Stimulated activated CD4-positive, alpha-beta T cell treated with anti-CD3 and anti-CD28 coated beads, Interleukin-4, amount 100 ng/mL, for 1 hour (primary cell): Measurements from ENCODE around the gene NHERF2.

Source experiments
- DNase-seq: peaks from one replicate; pipeline ENCODE4 v3.0.0-alpha.2; 2020

Gene NHERF2

GRCh38 chr16:2026461-2027023 lies at the start of gene NHERF2:
TSS of gene NHERF2 (plus strand) at chr16:2026902. CDS start at chr16:2027006, 104 bp downstream.
- DNase-seq: no peak

GRCh38 chr16:1976951-1977874 lies 49.5 kb upstream of the NHERF2 start:
- no peak for DNase-seq

GRCh38 chr16:1977875-1978268 lies 48.8 kb upstream of the NHERF2 start:
- DNase-seq: no peak

- no peak for DNase-seq
These were observed 48.1 kb upstream of the NHERF2 start for GRCh38 chr16:1978476-1979120.

- DNase-seq: peak; percentile 51
These were observed 47.3 kb upstream of the NHERF2 start for GRCh38 chr16:1979271-1980029.

GRCh38 chr16:1980030-1980769 lies 46.5 kb upstream of the NHERF2 start:
- DNase-seq: no peak

GRCh38 chr16:1980770-1981087 lies 46.0 kb upstream of the NHERF2 start:
- DNase-seq: no peak

GRCh38 chr16:1981398-1981836 lies 45.3 kb upstream of the NHERF2 start, which contains the start of gene NOXO1:
TSS of gene NOXO1 (minus strand) at chr16:1981469. CDS start at chr16:1981179, 290 bp downstream.
- DNase-seq: no peak

- no peak for DNase-seq
These were observed 44.7 kb upstream of the NHERF2 start for GRCh38 chr16:1982013-1982433.

- DNase-seq: no peak
These were observed 43.6 kb upstream of the NHERF2 start for GRCh38 chr16:1982991-1983543.

GRCh38 chr16:1983544-1984346 lies 43.0 kb upstream of the NHERF2 start, which contains the start of gene GFER:
TSS of gene GFER (plus strand) at chr16:1984193. CDS start at chr16:1984219, 26 bp downstream.
- peak; percentile 64 for DNase-seq

- DNase-seq: no peak
These were observed 42.1 kb upstream of the NHERF2 start for GRCh38 chr16:1984347-1985225.

- DNase-seq: no peak
These were observed 41.1 kb upstream of the NHERF2 start for GRCh38 chr16:1985466-1986150.

- no peak for DNase-seq
These were observed 39.5 kb upstream of the NHERF2 start for GRCh38 chr16:1987198-1987597.

GRCh38 chr16:1989209-1990100 lies 37.2 kb upstream of the NHERF2 start, which contains the start of gene SYNGR3:
TSS of gene SYNGR3 (plus strand) at chr16:1989970. CDS start at chr16:1990103, 133 bp downstream.
- DNase-seq: no peak

GRCh38 chr16:1990101-1990350 lies 36.7 kb upstream of the NHERF2 start:
- DNase-seq: no peak

- peak; percentile 46 for DNase-seq
These were observed 36.2 kb upstream of the NHERF2 start for GRCh38 chr16:1990351-1991134.
